IgD-negative memory B cell (primary cell): ENCODE measurements around the gene NTNG2. TPM values are rescaled to one million over a fixed set of nuclear protein-coding genes. Genes with fewer than 3 reads are reported as not detected.
A peak's percentile ranks its signal among the peaks of the same experiment; 100 is the strongest.

ENCODE experiments used
- H3K27ac Mint-ChIP-seq, 3 donors: one replicate each; pipeline ENCODE4 v1.8.0; 2020 to 2022; ENCODE audit warnings: mild to moderate bottlenecking in 3 of 3, mixed read lengths in 3 of 3, moderate library complexity in 1 of 3
- H3K27me3 Mint-ChIP-seq: one replicate; pipeline ENCODE4 v1.8.0; 2021; ENCODE audit warnings: mixed read lengths
- H3K36me3 Mint-ChIP-seq: one replicate; pipeline ENCODE4 v1.8.0; 2020; ENCODE audit warnings: mild to moderate bottlenecking, mixed read lengths
- H3K4me1 Mint-ChIP-seq, 3 donors: one replicate each; pipeline ENCODE4 v1.8.0; 2020 to 2022; ENCODE audit warnings: mixed read lengths in 3 of 3, mild to moderate bottlenecking in 1 of 3
- H3K4me3 Mint-ChIP-seq, 4 donors: one replicate each; pipeline ENCODE4 v1.8.0; 2020 to 2022; ENCODE audit warnings: mild to moderate bottlenecking in 4 of 4, mixed read lengths in 4 of 4, moderate library complexity in 3 of 4
- H3K9me3 Mint-ChIP-seq, 3 donors: one replicate each; pipeline ENCODE4 v1.8.0; 2020 to 2021; ENCODE audit warnings: mixed read lengths in 3 of 3, mild to moderate bottlenecking in 1 of 3
- polyA plus RNA-seq: library from polyadenylated mRNA; unstranded; fragments of 300-500 nt; fragmentation: Illumina TruSeq; gene quantifications from one replicate; pipeline ENCODE4 v1.2.3, GENCODE V29; 2021

NTNG2 gene
- polyA plus RNA-seq, 1 donor from 2014 or later: 0.84 TPM

DNA sequence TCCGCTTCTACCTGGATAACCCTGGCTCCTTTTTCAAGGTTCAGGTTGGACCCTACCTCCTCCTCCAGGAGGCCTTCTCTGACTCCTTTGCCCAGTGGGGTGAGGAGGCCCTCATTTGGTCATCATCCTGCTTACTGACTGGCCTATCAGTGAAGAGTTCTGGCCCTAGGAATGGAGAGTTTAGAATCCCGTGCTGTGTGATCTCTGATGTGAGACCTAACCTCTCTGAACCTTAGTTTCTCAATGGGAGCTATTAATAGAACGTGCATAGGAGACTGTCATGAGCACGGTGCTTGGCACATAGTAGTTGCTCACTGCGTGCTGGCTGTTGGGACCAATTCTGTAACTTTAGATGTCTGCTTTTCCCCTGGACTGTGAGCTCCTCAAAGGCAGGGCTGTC, 10.3 kb downstream of the NTNG2 start:
- peaks cover 0 to 2% (median 0%) of the 10 kb centered on the region in 3 donors for H3K4me1 Mint-ChIP-seq
- no peak overlapping the region for H3K4me3 Mint-ChIP-seq
- H3K27ac Mint-ChIP-seq: no peak overlapping the region
- H3K36me3 Mint-ChIP-seq: no peaks in the 10 kb centered on the region
- H3K27me3 Mint-ChIP-seq: peaks cover 15% of the 10 kb centered on the region
- peaks cover 0 to 4% (median under 1%) of the 10 kb centered on the region in 3 donors for H3K9me3 Mint-ChIP-seq

DNA sequence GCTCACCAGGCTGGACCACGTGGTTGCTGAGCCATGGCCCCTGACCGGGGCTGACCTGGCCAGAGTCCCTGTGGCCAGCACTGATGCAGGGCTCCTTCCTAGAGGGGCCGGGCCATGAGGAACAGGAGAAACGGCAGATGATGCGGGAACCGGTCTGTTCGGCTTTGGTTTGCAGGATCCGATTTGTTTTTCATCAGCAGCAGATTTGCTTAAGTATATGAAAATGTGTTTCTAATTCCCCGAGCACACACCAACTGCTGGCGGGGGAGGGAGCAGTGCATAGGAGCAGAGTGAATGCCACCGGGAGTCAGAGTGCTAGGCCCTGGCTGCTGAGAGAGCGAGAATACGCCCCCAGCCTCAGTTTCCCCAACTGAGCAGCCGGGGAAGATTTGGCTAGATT, 13.6 kb downstream of the NTNG2 start:
- peaks cover 0 to 4% (median 2%) of the 10 kb centered on the region in 3 donors for H3K9me3 Mint-ChIP-seq
- H3K36me3 Mint-ChIP-seq: no peaks in the 10 kb centered on the region
- H3K27me3 Mint-ChIP-seq: peaks cover 3% of the 10 kb centered on the region
- peaks cover 0 to 2% (median 0%) of the 10 kb centered on the region in 3 donors for H3K4me1 Mint-ChIP-seq
- H3K4me3 Mint-ChIP-seq: no peak overlapping the region
- no peak overlapping the region for H3K27ac Mint-ChIP-seq

DNA sequence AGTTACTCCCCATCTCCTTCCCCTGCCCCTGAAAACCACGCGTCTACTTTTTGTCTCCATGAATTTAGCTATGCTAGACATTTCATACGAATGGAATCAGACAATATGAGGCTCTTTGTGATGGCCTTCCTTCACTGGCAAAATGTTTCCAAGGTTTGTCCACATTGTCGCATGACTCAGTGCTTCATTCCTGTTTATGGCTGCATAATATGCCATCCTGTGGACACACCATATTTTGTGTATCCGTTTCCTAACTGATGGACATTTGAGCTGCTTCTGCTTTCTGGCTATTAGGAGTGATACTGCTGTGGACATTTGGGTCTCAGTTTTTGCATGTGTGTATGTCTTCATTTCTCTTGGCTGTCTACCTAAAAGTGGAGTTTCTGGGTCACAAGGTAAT, 14.5 kb downstream of the NTNG2 start:
- H3K36me3 Mint-ChIP-seq: no peaks in the 10 kb centered on the region
- H3K27ac Mint-ChIP-seq: no peak overlapping the region
- H3K4me1 Mint-ChIP-seq: peaks cover 0 to 2% (median 0%) of the 10 kb centered on the region in 3 donors
- no peak overlapping the region for H3K4me3 Mint-ChIP-seq
- H3K27me3 Mint-ChIP-seq: peaks cover 4% of the 10 kb centered on the region
- peaks cover 0 to 4% (median 2%) of the 10 kb centered on the region in 3 donors for H3K9me3 Mint-ChIP-seq

- Mint-ChIP-seq H3K4me1 (peaks cover 0 to 10% (median 6%) of the 10 kb centered on the region in 3 donors), H3K9me3 (peaks cover 0 to 2% (median 0%) of the 10 kb centered on the region in 3 donors), H3K4me3 (no peak overlapping the region), H3K27ac (no peak overlapping the region), H3K36me3 (peaks cover 1% of the 10 kb centered on the region), H3K27me3 (peaks cover 25% of the 10 kb centered on the region)
Observed at GRCh38 chr9:132181796-132182313, 20.0 kb downstream of the NTNG2 start.

GRCh38 chr9:132182314-132183091, 20.6 kb downstream of the NTNG2 start:
- H3K36me3 Mint-ChIP-seq: peaks cover 1% of the 10 kb centered on the region
- H3K27me3 Mint-ChIP-seq: peaks cover 26% of the 10 kb centered on the region
- H3K27ac Mint-ChIP-seq: no peak overlapping the region
- H3K4me1 Mint-ChIP-seq: peaks cover 0 to 12% (median 6%) of the 10 kb centered on the region in 3 donors
- no peak overlapping the region for H3K4me3 Mint-ChIP-seq
- H3K9me3 Mint-ChIP-seq: no peaks in the 10 kb centered on the region

- H3K27me3 Mint-ChIP-seq: peaks cover 29% of the 10 kb centered on the region
Observed at GRCh38 chr9:132183134-132183533, 21.3 kb downstream of the NTNG2 start.

DNA sequence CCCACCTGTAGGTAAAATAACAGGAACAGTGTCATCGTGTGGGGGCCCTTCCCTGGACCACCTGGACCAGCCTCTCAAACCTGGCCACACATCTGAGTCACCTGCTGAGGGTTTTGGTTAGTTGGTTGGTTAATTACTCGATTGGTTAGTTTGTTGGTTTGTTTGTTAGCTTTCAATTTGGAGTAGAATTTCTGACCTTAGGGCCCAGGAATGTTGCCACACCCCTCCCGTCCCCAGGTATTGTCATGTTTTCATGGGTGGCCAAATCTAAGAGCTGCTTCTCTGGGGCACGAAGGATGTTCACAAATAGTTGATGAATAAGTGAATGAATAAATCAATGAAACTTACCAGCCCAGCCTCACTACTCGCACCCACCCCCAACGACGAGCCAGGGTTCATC, 21.9 kb downstream of the NTNG2 start:
- H3K27me3 Mint-ChIP-seq: peaks cover 29% of the 10 kb centered on the region
- peaks cover 0 to 12% (median 6%) of the 10 kb centered on the region in 3 donors for H3K4me1 Mint-ChIP-seq
- H3K4me3 Mint-ChIP-seq: peak overlapping the region in 1 of 4 donors; percentile 81
- H3K36me3 Mint-ChIP-seq: peaks cover 1% of the 10 kb centered on the region
- H3K9me3 Mint-ChIP-seq: no peaks in the 10 kb centered on the region
- peak overlapping the region in 2 of 3 donors; percentile 9 to 57 for H3K27ac Mint-ChIP-seq

More at GRCh38 chr9:132183134-132183533, 21.3 kb downstream of the NTNG2 start:
- Mint-ChIP-seq H3K9me3 (no peaks in the 10 kb centered on the region), H3K36me3 (peaks cover 1% of the 10 kb centered on the region), H3K27ac (peak overlapping the region in 2 of 3 donors; percentile 29 to 57), H3K4me3 (no peak overlapping the region), H3K4me1 (peaks cover 0 to 12% (median 6%) of the 10 kb centered on the region in 3 donors)

- Mint-ChIP-seq H3K4me1 (peaks cover 0 to 12% (median 6%) of the 10 kb centered on the region in 3 donors), H3K27me3 (peaks cover 30% of the 10 kb centered on the region), H3K36me3 (peaks cover 1% of the 10 kb centered on the region), H3K9me3 (no peaks in the 10 kb centered on the region), H3K4me3 (peak overlapping the region in 1 of 4 donors; percentile 81), H3K27ac (peak overlapping the region in 2 of 3 donors; percentile 9 to 57)
Observed at GRCh38 chr9:132184124-132184523, 22.3 kb downstream of the NTNG2 start.

GRCh38 chr9:132185073-132186009, 23.5 kb downstream of the NTNG2 start:
- H3K9me3 Mint-ChIP-seq: no peaks in the 10 kb centered on the region
- peaks cover 1% of the 10 kb centered on the region for H3K36me3 Mint-ChIP-seq
- H3K27me3 Mint-ChIP-seq: peaks cover 30% of the 10 kb centered on the region
- peaks cover 0 to 12% (median 6%) of the 10 kb centered on the region in 3 donors for H3K4me1 Mint-ChIP-seq
- no peak overlapping the region for H3K27ac Mint-ChIP-seq
- H3K4me3 Mint-ChIP-seq: no peak overlapping the region

- Mint-ChIP-seq H3K9me3 (no peaks in the 10 kb centered on the region), H3K27me3 (peaks cover 30% of the 10 kb centered on the region), H3K4me1 (peaks cover 0 to 13% (median 5%) of the 10 kb centered on the region in 3 donors), H3K4me3 (no peak overlapping the region), H3K36me3 (peaks cover 1% of the 10 kb centered on the region), H3K27ac (no peak overlapping the region)
Observed at GRCh38 chr9:132187121-132187620, 25.3 kb downstream of the NTNG2 start.

GRCh38 chr9:132190966-132191365, 29.1 kb downstream of the NTNG2 start:
- Mint-ChIP-seq H3K27ac (no peak overlapping the region), H3K4me1 (peaks cover 0 to 5% (median 1%) of the 10 kb centered on the region in 3 donors), H3K4me3 (no peak overlapping the region), H3K27me3 (peaks cover 14% of the 10 kb centered on the region), H3K36me3 (no peaks in the 10 kb centered on the region), H3K9me3 (no peaks in the 10 kb centered on the region)

DNA sequence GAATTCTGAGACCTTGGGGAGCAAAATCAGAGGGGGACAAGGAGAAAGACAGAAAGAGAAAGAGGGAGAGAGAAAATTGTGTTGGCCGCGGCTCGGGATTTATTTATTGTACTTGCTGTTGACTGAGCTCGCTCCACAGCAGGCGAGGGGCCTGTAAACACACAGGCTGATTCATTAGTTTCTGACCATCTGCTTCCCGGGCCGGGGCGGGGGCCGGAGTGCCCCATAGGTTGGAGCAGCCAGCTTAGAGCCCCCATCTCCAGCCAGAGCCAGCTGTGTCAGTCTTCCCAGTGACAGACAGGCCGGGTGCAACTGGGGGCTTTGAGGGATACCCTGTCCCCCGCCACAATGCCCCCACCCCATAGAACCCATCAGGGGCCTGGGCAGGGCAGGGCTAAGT, 30.9 kb downstream of the NTNG2 start:
- Mint-ChIP-seq H3K27ac (no peak overlapping the region), H3K36me3 (no peaks in the 10 kb centered on the region), H3K27me3 (peaks cover 3% of the 10 kb centered on the region), H3K4me1 (peaks cover 0 to 4% (median 1%) of the 10 kb centered on the region in 3 donors), H3K4me3 (no peak overlapping the region), H3K9me3 (no peaks in the 10 kb centered on the region)

DNA sequence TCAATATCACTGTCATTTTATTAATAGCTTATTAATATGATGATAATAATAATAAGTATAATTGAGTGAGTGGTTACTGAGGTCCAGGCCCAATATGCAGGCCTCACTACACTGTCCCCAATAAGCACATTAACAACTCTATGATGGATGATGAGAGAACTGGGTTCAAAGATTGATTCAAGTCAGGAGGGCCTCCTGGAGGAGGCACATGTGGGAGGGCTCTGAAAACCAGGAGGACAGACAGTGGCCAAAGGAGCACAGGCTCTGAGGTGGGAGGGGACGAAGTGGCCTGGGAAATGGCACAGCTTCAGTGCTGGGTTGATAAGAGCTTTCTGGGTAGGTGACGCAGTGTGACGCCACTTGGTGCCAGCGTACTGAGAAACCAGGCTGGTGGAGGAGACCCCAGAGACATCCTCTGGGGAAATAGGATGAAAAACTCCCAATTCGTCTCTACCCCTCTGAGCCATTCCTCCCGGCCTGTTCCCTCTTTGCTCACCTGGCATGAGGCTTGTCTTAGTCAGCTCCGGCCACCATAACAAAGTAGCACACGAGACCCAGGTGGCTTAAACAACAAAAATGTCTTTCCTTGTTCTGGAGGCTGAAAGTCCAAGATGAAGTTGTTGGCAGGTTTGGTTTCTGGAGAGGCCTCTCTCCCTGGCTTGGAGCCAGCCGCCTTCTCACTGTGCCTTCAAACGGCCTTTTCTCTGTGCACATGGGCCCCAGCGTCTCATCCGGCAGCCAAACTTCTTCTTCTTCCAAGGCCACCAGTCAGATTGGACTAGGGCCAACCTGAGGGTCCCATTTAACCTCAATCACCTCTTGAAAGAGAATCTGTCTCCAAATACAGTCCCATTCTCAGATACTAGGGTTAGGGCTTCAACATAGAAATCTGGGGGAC, 31.6 kb downstream of the NTNG2 start:
- peak overlapping the region in 1 of 3 donors; percentile 53 for H3K27ac Mint-ChIP-seq
- H3K9me3 Mint-ChIP-seq: no peaks in the 10 kb centered on the region
- H3K4me1 Mint-ChIP-seq: peaks cover 0 to 4% (median 1%) of the 10 kb centered on the region in 3 donors

GRCh38 chr9:132194508-132194907, 32.6 kb downstream of the NTNG2 start:
- Mint-ChIP-seq H3K4me3 (no peak overlapping the region), H3K4me1 (peaks cover 0 to 4% (median 1%) of the 10 kb centered on the region in 3 donors), H3K36me3 (no peaks in the 10 kb centered on the region), H3K27me3 (peaks cover 4% of the 10 kb centered on the region), H3K27ac (no peak overlapping the region), H3K9me3 (no peaks in the 10 kb centered on the region)

More for the DNA sequence above, 31.6 kb downstream of the NTNG2 start:
- H3K4me3 Mint-ChIP-seq: peak overlapping the region in 1 of 4 donors; percentile 9
- no peaks in the 10 kb centered on the region for H3K36me3 Mint-ChIP-seq
- H3K27me3 Mint-ChIP-seq: peaks cover 3% of the 10 kb centered on the region
